ENCODE results near the gene TTI1. TPM values are rescaled to one million over a fixed set of nuclear protein-coding genes. Genes with fewer than 3 reads are reported as not detected.

TTI1 gene
- total and polyA plus RNA-seq, 2 of the 13 experiments (the other 11 are each of a cell fraction or from before 2014, with no cell fraction given) = 22.9 to 39.8 TPM

DNA sequence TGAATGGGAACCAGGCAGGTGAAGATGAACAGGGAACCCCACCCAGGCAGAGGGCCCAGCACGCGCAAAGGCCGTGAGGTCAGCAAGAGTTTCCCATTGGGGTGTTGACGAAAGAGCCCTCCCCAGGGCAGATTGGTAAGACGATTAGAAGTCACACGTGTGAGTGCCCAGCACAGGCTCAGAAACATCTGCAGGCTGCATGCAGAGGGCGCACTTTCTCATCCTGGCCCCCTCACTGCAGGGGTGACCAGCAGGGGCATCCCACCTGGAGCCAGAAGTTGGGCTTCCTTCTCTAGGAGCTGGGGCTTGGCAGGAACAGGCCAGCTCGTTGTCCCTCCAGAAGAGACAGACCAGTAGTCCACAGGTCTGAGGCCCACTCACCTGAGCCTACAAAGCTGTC, 91.9 kb downstream of the TTI1 start (continued):
- peak; percentile 48; the same call in 1 of the 2 replicates for TF ChIP-seq RXRA (CRISPR knock-in tag; IDR thresholded peaks at IDR 0.05)
- TF ChIP-seq, protein P1, sequence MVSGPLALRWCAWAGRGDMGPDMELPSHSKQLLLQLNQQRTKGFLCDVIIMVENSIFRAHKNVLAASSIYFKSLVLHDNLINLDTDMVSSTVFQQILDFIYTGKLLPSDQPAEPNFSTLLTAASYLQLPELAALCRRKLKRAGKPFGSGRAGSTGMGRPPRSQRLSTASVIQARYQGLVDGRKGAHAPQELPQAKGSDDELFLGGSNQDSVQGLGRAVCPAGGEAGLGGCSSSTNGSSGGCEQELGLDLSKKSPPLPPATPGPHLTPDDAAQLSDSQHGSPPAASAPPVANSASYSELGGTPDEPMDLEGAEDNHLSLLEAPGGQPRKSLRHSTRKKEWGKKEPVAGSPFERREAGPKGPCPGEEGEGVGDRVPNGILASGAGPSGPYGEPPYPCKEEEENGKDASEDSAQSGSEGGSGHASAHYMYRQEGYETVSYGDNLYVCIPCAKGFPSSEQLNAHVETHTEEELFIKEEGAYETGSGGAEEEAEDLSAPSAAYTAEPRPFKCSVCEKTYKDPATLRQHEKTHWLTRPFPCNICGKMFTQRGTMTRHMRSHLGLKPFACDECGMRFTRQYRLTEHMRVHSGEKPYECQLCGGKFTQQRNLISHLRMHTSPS (CRISPR knock-in tag; IDR thresholded peaks at IDR 0.05; ENCODE audit: low read depth) = peak; percentile 30; the same call in 1 of the 2 replicates
- TF ChIP-seq, protein P2, sequence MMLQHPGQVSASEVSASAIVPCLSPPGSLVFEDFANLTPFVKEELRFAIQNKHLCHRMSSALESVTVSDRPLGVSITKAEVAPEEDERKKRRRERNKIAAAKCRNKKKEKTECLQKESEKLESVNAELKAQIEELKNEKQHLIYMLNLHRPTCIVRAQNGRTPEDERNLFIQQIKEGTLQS (CRISPR knock-in tag; IDR thresholded peaks at IDR 0.05) = no peak
- TF ChIP-seq, protein P3, sequence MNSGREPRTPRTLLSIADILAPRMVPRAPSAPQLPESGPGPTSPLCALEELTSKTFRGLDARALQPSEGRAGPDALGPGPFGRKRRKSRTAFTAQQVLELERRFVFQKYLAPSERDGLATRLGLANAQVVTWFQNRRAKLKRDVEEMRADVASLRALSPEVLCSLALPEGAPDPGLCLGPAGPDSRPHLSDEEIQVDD (CRISPR knock-in tag; IDR thresholded peaks at IDR 0.05; ENCODE audit: borderline replicate concordance) = no peak
- no peak for TF ChIP-seq NFE2 (CRISPR knock-in tag; IDR thresholded peaks at IDR 0.05)
- TF ChIP-seq ZBTB7B (CRISPR knock-in tag; IDR thresholded peaks at IDR 0.05) = peak; percentile 90
- no peak for TF ChIP-seq SSRP1 (CRISPR knock-in tag; IDR thresholded peaks at IDR 0.05)
- TF ChIP-seq, protein P4, sequence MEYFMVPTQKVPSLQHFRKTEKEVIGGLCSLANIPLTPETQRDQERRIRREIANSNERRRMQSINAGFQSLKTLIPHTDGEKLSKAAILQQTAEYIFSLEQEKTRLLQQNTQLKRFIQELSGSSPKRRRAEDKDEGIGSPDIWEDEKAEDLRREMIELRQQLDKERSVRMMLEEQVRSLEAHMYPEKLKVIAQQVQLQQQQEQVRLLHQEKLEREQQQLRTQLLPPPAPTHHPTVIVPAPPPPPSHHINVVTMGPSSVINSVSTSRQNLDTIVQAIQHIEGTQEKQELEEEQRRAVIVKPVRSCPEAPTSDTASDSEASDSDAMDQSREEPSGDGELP (IDR thresholded peaks at IDR 0.05; ENCODE audit: borderline replicate concordance, low read depth) = peak; percentile 38; the same call in 1 of the 2 replicates
- TF ChIP-seq FOXM1 (CRISPR knock-in tag; IDR thresholded peaks at IDR 0.05) = no peak
- TF ChIP-seq HDAC2 (CRISPR knock-in tag; IDR thresholded peaks at IDR 0.05) = 0 out of 2 replicates have a peak, but pooled peaks have one; percentile 31
- TF ChIP-seq, protein P5, sequence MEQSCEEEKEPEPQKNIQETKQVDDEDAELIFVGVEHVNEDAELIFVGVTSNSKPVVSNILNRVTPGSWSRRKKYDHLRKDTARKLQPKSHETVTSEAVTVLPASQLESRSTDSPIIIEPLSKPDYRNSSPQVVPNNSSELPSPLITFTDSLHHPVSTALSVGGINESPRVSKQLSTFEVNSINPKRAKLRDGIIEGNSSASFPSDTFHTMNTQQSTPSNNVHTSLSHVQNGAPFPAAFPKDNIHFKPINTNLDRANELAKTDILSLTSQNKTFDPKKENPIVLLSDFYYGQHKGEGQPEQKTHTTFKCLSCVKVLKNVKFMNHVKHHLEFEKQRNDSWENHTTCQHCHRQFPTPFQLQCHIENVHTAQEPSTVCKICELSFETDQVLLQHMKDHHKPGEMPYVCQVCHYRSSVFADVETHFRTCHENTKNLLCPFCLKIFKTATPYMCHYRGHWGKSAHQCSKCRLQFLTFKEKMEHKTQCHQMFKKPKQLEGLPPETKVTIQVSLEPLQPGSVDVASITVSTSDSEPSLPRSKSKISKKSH (CRISPR knock-in tag; IDR thresholded peaks at IDR 0.05; ENCODE audit: borderline replicate concordance) = peak; percentile 67; the same call in 1 of the 2 replicates
- 0 out of 2 replicates have a peak, but pooled peaks have one; percentile 33 for TF ChIP-seq ZNF101 (CRISPR knock-in tag; IDR thresholded peaks at IDR 0.05; ENCODE audit: borderline replicate concordance, low read depth)
- peak; percentile 84 for TF ChIP-seq RAD21 (CRISPR knock-in tag; IDR thresholded peaks at IDR 0.05)
- TF ChIP-seq, protein P6, sequence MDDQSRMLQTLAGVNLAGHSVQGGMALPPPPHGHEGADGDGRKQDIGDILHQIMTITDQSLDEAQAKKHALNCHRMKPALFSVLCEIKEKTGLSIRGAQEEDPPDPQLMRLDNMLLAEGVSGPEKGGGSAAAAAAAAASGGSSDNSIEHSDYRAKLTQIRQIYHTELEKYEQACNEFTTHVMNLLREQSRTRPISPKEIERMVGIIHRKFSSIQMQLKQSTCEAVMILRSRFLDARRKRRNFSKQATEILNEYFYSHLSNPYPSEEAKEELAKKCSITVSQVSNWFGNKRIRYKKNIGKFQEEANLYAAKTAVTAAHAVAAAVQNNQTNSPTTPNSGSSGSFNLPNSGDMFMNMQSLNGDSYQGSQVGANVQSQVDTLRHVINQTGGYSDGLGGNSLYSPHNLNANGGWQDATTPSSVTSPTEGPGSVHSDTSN (CRISPR knock-in tag; IDR thresholded peaks at IDR 0.05; ENCODE audit: borderline replicate concordance) = no peak
- TF ChIP-seq ZNF17 (CRISPR knock-in tag; IDR thresholded peaks at IDR 0.05) = no peak
- TF ChIP-seq, protein P7, sequence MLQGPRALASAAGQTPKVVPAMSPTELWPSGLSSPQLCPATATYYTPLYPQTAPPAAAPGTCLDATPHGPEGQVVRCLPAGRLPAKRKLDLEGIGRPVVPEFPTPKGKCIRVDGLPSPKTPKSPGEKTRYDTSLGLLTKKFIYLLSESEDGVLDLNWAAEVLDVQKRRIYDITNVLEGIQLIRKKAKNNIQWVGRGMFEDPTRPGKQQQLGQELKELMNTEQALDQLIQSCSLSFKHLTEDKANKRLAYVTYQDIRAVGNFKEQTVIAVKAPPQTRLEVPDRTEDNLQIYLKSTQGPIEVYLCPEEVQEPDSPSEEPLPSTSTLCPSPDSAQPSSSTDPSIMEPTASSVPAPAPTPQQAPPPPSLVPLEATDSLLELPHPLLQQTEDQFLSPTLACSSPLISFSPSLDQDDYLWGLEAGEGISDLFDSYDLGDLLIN (CRISPR knock-in tag; IDR thresholded peaks at IDR 0.05; ENCODE audit: borderline replicate concordance) = no peak
- TF ChIP-seq, protein P8, sequence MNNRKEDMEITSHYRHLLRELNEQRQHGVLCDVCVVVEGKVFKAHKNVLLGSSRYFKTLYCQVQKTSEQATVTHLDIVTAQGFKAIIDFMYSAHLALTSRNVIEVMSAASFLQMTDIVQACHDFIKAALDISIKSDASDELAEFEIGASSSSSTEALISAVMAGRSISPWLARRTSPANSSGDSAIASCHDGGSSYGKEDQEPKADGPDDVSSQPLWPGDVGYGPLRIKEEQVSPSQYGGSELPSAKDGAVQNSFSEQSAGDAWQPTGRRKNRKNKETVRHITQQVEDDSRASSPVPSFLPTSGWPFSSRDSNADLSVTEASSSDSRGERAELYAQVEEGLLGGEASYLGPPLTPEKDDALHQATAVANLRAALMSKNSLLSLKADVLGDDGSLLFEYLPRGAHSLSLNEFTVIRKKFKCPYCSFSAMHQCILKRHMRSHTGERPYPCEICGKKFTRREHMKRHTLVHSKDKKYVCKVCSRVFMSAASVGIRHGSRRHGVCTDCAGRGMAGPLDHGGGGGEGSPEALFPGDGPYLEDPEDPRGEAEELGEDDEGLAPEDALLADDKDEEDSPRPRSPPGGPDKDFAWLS (CRISPR knock-in tag; IDR thresholded peaks at IDR 0.05; ENCODE audit: borderline replicate concordance) = no peak
- TF ChIP-seq ZNF788 (CRISPR knock-in tag; IDR thresholded peaks at IDR 0.05; ENCODE audit: borderline replicate concordance) = peak; percentile 55; the same call in 1 of the 2 replicates

All from HepG2 (cell line).